ENCODE results near the gene ANKRD63.

DNA sequence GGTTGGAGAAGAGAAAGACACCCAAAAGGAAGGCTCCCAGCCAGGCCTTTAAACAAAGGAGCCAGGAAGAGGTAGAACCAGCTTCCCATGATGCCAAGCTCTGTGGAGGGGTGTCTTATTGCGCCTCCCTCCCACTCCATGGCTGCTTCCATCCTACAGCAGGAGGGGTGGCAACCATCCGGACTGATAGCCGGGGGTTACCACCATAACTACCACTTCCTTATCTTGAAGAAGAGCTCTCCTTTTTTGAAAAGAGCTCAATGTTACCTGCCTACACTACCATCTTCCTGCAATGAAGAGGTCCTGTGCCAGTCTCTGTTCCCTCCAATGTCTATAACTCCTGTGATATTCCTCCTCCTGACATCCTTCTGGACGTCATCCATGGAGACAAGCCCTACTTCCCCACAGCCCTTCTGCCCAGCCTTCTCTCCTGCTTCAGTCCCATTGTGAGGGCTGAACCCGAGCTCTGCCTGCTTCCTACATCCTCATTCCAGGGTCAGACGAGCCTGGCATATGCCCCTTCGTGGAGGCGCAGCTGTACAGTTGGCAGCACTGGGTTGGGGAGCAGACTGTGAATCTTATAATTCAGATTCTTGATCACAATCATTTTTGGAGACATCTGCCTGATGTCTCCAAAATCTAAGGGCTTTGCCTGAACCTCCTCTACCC lies 49.4 kb upstream of the ANKRD63 start:
- TF ChIP-seq ESRRG (CRISPR knock-in tag; IDR thresholded peaks at IDR 0.05) (no peak), PPARA (CRISPR knock-in tag; IDR thresholded peaks at IDR 0.05; ENCODE audit: borderline replicate concordance) (no peak), ZC3H10 (CRISPR knock-in tag; IDR thresholded peaks at IDR 0.05) (no peak), ARNTL (CRISPR knock-in tag; IDR thresholded peaks at IDR 0.05; ENCODE audit: borderline replicate concordance, low read depth) (no peak)
- TF ChIP-seq, protein P1, sequence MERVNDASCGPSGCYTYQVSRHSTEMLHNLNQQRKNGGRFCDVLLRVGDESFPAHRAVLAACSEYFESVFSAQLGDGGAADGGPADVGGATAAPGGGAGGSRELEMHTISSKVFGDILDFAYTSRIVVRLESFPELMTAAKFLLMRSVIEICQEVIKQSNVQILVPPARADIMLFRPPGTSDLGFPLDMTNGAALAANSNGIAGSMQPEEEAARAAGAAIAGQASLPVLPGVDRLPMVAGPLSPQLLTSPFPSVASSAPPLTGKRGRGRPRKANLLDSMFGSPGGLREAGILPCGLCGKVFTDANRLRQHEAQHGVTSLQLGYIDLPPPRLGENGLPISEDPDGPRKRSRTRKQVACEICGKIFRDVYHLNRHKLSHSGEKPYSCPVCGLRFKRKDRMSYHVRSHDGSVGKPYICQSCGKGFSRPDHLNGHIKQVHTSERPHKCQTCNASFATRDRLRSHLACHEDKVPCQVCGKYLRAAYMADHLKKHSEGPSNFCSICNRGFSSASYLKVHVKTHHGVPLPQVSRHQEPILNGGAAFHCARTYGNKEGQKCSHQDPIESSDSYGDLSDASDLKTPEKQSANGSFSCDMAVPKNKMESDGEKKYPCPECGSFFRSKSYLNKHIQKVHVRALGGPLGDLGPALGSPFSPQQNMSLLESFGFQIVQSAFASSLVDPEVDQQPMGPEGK (CRISPR knock-in tag; IDR thresholded peaks at IDR 0.05; ENCODE audit: borderline replicate concordance), result no peak

All from SK-N-SH treated with all-trans-retinoic acid at 6 μM for 48 hours (cell line).